Measurements from ENCODE around the gene KRTAP13-1.

KRTAP13-1 gene, protein sequence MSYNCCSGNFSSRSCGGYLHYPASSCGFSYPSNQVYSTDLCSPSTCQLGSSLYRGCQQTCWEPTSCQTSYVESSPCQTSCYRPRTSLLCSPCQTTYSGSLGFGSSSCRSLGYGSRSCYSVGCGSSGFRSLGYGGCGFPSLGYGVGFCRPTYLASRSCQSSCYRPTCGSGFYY

DNA sequence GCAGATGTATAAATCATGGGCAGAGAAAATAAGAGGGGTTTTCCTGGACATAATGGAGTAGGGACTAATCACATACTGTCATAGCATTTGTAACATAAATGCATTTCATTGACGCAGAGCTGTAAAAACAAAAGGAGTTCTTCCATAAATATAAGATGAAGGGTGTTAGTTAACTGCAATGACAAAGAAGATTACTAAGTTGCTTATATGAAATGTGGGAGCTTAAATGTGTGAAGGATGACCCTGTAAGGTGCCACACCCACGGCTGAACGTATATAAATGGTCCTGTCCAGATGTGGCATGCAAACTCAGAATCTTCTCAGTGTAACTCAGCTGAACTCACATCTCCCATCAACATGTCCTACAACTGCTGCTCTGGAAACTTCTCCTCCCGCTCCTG, at the start of gene KRTAP13-1:
KRTAP13-1 (plus strand) TSS at position 301 of the 400 bp plus-strand sequence; CDS start at position 357, 56 bp downstream.
- TF ChIP-seq, protein P1, sequence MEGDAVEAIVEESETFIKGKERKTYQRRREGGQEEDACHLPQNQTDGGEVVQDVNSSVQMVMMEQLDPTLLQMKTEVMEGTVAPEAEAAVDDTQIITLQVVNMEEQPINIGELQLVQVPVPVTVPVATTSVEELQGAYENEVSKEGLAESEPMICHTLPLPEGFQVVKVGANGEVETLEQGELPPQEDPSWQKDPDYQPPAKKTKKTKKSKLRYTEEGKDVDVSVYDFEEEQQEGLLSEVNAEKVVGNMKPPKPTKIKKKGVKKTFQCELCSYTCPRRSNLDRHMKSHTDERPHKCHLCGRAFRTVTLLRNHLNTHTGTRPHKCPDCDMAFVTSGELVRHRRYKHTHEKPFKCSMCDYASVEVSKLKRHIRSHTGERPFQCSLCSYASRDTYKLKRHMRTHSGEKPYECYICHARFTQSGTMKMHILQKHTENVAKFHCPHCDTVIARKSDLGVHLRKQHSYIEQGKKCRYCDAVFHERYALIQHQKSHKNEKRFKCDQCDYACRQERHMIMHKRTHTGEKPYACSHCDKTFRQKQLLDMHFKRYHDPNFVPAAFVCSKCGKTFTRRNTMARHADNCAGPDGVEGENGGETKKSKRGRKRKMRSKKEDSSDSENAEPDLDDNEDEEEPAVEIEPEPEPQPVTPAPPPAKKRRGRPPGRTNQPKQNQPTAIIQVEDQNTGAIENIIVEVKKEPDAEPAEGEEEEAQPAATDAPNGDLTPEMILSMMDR (IDR thresholded peaks at IDR 0.05; ENCODE audit: control insufficient read depth, extremely low read depth, insufficient read depth): no peak
- no peak for DNase-seq (ENCODE audit: low read depth)
- no peak within 1 kb of the TSS for H3K4me3 ChIP-seq (ENCODE audit: low read depth, low read length)

GRCh38 chr21:30348506-30348905, 47.3 kb upstream of the KRTAP13-1 start, which contains the start of gene KRTAP23-1:
Gene KRTAP23-1 (minus strand): TSS chr21:30348606. CDS start chr21:30348606, 0 bp downstream.
- TF ChIP-seq, protein P1 (IDR thresholded peaks at IDR 0.05; ENCODE audit: control insufficient read depth, extremely low read depth, insufficient read depth): no peak
- DNase-seq (ENCODE audit: low read depth): no peak
- no peak within 1 kb of the TSS for H3K4me3 ChIP-seq (ENCODE audit: low read depth, low read length)

- no peak for DNase-seq (ENCODE audit: low read depth)
- TF ChIP-seq, protein P1 (IDR thresholded peaks at IDR 0.05; ENCODE audit: control insufficient read depth, extremely low read depth, insufficient read depth): no peak
- H3K4me3 ChIP-seq (ENCODE audit: low read depth, low read length): no peak overlapping the region
Observed at GRCh38 chr21:30349572-30349971, 46.3 kb upstream of the KRTAP13-1 start.

DNA sequence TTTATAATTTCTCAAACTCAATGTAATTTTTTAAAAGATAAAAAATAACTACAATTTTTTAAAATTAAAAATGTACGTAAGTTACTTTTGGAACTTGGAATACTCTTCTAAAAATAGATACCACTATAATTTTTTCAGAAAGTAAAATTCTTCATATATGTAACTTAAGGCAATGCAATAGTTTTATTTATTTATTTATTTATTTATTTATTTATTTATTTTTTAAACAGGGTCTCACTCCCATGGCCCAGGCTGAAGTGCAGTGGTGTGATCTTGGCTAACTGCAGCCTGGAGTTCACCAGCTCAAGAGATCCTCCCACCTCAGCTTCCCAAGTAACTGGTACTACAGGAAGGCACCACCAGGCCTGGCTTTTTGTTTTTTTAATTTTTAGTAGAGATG, 44.3 kb upstream of the KRTAP13-1 start:
- DNase-seq (ENCODE audit: low read depth): no peak
- H3K4me3 ChIP-seq (ENCODE audit: low read depth, low read length): no peak overlapping the region
- TF ChIP-seq, protein P1 (IDR thresholded peaks at IDR 0.05; ENCODE audit: control insufficient read depth, extremely low read depth, insufficient read depth): no peak

GRCh38 chr21:30354308-30355005, 41.4 kb upstream of the KRTAP13-1 start:
- TF ChIP-seq, protein P1 (IDR thresholded peaks at IDR 0.05; ENCODE audit: control insufficient read depth, extremely low read depth, insufficient read depth): no peak
- no peak overlapping the region for H3K4me3 ChIP-seq (ENCODE audit: low read depth, low read length)
- no peak for DNase-seq (ENCODE audit: low read depth)

GRCh38 chr21:30355906-30356305, 39.9 kb upstream of the KRTAP13-1 start:
- H3K4me3 ChIP-seq (ENCODE audit: low read depth, low read length): no peak overlapping the region
- TF ChIP-seq, protein P1 (IDR thresholded peaks at IDR 0.05; ENCODE audit: control insufficient read depth, extremely low read depth, insufficient read depth): no peak
- DNase-seq (ENCODE audit: low read depth): no peak

All from LNCaP clone FGC (cell line).